ENCODE measurements around the gene DHX9.
"Not testable (repeated sequence)": the region's sequence is repeated elsewhere in the genome, so short reads cannot be mapped to it uniquely, and the experiment has no call there.

Gene DHX9

DNA sequence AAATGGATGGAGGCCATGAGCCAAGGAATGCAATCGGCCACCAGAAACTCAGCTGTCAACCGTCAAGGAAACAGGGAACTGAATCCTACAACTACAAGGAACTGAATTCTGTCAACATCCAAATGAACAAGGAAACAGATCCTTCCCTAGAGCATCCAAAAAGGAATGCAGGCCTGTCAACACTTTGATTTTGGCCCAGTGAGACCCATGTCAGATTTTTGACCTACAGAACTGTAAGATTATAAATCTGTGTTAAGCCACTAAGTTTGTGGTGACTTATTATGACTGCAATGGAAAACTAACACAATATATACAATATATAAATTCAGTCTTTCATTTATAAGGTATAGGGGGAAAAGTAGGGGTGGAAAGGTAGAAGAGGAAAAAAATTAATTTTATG, 58.5 kb downstream of the DHX9 start:
- no peak for DNase-seq

DNA sequence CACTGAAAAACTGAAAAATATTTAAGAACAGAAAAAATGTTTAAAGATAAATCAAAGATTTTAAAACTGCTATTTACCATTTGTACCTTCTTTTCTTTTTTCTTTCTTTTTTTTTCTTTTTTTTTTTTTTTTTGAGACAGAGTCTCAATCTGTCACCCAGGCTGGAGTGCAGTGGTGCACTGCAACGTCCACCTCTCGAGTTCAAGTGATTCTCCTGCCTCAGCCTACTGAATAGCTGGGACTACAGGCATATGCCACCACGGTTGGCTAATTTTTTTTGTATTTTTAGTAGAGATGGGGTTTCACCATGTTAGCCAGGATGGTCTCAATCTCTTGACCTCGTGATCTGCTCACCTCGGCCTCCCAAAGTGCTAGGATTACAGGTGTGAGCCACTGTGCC, 62.8 kb downstream of the DHX9 start:
- not testable (repeated sequence) for DNase-seq

DNA sequence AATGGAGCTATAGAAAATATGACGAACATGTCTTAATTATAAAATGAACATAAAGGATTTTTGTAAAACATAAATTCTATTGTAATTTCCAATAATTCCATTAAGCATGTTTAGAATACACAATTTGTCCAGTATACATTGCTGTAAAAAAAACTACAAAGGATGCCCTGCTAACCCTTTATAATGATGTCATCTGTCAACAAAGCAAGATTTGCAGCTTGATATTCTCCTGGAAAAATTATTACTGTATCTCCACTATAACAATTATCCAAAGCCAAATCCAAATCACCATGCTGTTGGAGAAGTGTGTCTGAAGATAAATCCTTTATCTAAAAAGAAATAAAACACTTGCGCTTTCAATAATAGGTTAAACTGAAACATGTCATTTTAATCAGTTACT, 66.2 kb downstream of the DHX9 start:
- no peak for DNase-seq

DNA sequence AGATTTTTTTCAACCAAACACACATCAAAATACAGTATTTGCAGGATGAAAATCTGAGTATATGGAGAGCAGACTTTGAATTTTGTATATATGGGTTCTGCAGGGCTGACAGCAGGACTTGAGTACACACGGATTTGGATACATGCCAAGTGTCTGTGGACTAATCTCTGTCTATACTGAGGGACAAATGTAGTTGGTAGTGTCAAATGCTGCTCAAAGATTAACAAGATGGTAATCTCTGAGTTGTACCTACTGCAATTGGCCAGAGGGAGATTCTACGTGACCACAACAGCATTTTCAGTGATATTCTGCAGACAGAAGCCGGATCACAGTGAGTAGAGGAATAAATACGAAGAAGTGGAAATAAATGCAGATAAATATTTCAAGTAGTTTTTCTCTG, 70.4 kb downstream of the DHX9 start:
- DNase-seq = no peak

DNA sequence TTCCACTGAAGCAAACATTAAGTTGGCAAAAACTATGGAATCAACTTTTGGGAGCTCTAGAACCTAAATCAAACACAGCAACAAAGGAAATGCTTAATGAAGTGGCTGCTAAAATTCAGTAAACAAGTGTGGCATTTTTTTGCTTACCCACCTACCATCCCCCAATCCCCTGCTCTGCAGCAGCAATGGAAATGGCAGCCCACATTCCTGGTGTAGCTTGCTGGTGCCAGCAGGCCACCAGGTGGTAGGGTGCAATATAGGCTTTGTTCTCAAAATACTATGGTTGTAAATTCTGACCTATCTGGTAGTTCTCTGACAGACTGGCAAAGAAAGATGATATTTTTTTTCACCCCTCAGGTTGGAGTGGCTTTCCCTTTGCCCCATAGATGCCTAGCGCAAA, 71.0 kb downstream of the DHX9 start:
- DNase-seq = no peak

DNA sequence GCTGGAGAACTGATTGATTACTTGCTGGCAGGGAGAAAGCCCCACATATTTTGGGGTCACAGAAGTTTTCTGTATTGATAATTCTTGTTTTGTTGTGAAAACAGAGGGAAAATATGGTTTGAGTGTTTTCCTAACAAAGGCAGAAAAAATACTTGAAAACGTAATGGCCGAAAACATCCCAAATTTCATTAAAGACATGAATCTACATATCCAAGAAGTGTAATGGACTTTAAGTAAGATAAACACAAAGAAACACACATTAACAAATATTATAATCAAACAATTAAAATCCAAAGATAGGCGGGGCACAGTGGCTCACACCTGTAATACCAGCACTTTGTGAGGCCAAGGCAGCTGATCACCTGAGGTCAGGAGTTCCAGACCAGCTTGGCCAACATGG, 74.3 kb downstream of the DHX9 start:
- no peak for DNase-seq

DNA sequence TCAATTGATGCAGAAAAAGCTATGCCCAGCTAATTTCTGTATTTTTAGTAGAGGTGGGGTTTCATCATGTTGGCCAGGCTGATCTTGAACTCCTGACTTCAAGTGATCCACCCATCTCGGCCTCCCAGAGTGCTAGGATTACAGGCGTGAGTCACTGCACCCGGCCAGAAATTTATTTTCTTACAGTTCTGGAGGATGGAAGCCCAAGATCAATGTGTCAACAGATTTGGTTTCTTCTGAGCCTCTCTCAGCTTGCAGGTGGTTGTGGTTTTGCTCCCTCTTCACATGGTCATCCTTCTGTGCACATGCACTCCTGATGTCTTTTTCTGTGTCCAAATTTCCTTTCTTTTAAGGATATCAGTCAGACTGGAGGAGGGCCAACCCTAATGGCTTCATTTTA, 78.2 kb downstream of the DHX9 start:
- DNase-seq = no peak

DNA sequence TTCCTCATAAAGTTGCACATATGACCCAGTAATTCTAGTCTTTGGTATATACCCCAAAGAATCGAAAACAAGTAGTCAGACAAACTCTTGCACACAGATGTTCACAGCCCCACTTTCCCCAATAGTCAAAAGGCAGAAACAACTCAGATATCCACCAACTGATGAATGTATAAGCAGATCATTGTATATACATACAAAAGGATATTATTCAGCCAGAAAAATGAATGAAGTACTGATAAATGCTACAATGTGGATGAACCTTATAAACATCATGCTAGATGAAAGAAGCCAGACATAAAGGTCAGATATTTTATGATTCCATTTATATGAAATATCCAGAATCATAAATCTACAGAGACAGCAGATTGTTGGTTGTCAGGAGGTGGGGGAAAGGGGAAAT, 86.5 kb downstream of the DHX9 start:
- DNase-seq = no peak

DNA sequence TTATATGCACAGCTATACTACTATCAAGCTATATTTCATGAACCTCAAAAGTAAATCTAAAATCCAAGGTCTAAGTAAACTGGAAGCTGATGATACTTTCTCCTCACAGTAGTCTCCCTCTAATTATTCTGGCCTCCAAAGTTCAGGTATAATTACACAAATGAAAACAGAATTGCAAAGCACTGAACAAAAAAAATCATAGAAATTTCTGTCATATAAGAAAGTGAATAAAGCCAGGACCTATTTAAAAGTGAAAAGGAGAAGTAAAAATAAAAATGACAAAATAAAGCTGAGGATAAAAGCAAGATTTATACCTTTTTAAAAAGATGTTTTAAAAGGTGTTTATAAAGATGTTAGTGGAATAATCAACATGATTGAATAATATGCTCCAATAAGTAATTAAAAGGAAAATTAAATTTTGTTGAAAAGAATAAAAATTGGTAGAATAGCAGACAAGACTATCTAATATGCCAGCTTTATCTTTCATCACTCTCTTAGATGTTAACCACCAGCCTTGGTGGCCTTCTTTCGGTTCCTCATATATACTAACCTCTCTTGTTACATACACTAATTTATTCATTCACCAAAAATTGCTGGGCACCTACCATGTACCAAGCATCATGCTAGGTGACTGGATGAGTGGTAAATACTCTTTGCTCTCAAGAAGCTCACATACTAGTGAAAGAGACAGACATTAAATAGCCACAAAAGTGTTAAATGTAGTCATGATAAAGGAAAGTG, 88.7 kb downstream of the DHX9 start:
- no peak for DNase-seq

DNA sequence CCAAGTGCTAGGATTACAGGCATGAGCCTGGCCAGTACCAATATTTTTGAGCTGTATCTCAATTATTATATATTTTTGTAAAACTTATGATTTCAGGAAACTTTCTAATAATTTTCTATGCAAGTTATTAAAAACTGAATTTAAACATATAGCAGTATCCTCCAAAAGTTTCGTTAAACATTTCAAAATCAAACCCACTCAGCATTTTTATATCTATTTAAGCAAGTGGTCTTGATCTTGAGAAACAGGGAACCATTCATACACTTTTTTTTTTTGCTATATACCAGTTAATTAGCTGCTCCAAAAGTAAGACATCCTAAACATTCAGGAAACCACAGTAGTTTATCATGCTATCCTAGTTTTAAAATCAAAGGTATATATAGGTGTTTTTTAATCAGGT, 91.8 kb downstream of the DHX9 start:
- DNase-seq = no peak

DNA sequence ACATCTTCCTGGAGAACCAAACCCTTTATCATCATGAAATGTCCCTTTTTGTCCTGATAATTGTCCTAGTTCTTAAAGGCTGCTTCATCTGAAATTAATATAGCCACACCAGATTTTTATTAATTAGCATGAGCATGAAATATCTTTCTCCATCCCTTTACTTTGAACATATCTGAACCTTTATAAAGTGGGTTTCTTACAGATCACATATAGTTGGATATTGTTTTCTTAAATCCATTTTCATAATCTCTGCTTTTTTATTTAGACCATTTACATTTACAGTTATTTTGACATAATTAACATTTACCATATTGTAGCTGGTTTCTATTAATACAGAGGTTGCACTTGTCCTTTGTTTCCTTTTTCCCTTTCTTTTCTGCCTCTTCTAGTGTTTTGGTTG, 96.6 kb downstream of the DHX9 start:
- DNase-seq = no peak
